ENCODE measurements around the gene BRD1. TPM values are rescaled to one million over a fixed set of nuclear protein-coding genes. Genes with fewer than 3 reads are reported as not detected.

Gene BRD1
- total RNA-seq, 1 experiment from 2014 or later = 51.2 TPM

DNA sequence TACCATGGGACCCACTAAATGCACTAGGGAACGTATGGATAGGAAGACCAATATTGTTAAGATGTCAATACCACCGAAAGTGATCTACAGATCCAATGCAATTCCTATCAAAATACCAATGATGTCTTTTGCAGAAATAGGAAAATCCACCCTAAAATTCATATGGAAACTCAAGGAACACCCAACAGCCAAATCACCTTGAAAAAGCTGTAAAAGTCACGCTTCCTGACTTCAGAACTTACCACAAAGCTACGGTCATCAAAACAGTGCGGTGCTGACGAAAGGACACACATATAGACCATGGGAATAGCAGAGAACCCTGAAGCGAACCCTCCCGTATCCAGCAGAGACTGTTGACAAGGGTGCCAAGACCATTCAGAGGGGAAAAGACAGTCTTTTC lies 20.5 kb downstream of the BRD1 start:
- CTCF ChIA-PET = no interaction called here
- POLR2A ChIA-PET (ENCODE audit: low non-redundant PET) = no interaction called here

DNA sequence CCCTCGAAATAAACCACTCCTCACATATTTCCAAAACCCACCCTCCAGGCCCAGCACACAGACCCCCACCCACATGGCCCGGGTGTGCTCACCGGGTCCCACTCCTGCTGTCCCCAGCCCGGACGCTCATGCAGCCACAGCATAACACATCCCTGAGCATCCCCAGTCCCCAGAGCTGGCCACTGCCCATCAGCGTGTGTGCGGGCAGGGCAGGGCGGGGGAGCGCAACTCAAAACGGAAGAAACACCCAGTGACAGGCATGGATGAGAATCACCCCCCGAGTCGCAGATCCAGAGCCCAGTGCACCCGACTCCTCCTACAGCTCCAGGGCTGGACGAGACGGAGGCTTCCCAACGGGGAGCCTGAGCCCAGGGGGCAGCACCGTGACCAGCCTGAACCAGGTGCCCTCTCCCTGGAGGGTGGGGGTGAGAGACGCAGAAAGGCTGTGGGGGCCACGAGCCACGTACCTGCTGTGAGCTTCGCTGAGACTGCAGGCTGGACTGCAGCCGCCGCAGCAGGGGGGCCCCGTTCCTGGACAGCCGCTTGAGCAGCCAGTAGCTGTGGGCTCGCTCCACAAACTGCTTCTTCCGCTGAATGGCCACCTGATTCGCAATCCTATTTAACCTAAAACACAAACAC lies 23.8 kb downstream of the BRD1 start:
- no peaks in the 10 kb centered on the region for H3K4me1 ChIP-seq (ENCODE audit: insufficient read depth, low read length, poor library complexity, severe bottlenecking)
- no peak for DNase-seq (ENCODE audit: low spot score)
- no TSS peak for BruUV-seq (replicated peaks)
- no peaks in the 10 kb centered on the region for H3K27me3 ChIP-seq (replicated peaks; ENCODE audit: insufficient read depth, low read depth, low read length, poor library complexity)
- H3K36me3 ChIP-seq (ENCODE audit: insufficient read depth, low read length, poor library complexity, severe bottlenecking) = peaks cover 34% of the 10 kb centered on the region
- POLR2A ChIA-PET (ENCODE audit: low non-redundant PET) = no interaction called here
- CTCF ChIA-PET = no interaction called here
- no peak overlapping the region for H3K27ac ChIP-seq (ENCODE audit: low read depth, low read length, poor library complexity, severe bottlenecking)
- no peak overlapping the region for H3K4me3 ChIP-seq (ENCODE audit: low read depth, low read length, poor library complexity, severe bottlenecking)
- intact Hi-C loops (cut with micrococcal nuclease; ENCODE audit: unreplicated experiment) = no loop called here
- no peaks in the 10 kb centered on the region for H3K9me3 ChIP-seq (ENCODE audit: low read depth, low read length, poor library complexity, severe bottlenecking)
- TF ChIP-seq, protein P1, sequence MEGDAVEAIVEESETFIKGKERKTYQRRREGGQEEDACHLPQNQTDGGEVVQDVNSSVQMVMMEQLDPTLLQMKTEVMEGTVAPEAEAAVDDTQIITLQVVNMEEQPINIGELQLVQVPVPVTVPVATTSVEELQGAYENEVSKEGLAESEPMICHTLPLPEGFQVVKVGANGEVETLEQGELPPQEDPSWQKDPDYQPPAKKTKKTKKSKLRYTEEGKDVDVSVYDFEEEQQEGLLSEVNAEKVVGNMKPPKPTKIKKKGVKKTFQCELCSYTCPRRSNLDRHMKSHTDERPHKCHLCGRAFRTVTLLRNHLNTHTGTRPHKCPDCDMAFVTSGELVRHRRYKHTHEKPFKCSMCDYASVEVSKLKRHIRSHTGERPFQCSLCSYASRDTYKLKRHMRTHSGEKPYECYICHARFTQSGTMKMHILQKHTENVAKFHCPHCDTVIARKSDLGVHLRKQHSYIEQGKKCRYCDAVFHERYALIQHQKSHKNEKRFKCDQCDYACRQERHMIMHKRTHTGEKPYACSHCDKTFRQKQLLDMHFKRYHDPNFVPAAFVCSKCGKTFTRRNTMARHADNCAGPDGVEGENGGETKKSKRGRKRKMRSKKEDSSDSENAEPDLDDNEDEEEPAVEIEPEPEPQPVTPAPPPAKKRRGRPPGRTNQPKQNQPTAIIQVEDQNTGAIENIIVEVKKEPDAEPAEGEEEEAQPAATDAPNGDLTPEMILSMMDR (conservative IDR thresholded peaks at IDR 0.05; ENCODE audit: low read depth, low read length) = no peak
- no peak for TF ChIP-seq EZH2 (IDR thresholded peaks at IDR 0.05; ENCODE audit: borderline replicate concordance, low read depth, low read length, poor library complexity, severe bottlenecking)

More for the DNA sequence above, 20.5 kb downstream of the BRD1 start:
- BruUV-seq (replicated peaks) = no TSS peak
- H3K27ac ChIP-seq (ENCODE audit: low read depth, low read length, poor library complexity, severe bottlenecking) = no peak overlapping the region
- peaks cover 31% of the 10 kb centered on the region for H3K36me3 ChIP-seq (ENCODE audit: insufficient read depth, low read length, poor library complexity, severe bottlenecking)
- TF ChIP-seq, protein P1 (conservative IDR thresholded peaks at IDR 0.05; ENCODE audit: low read depth, low read length) = no peak
- no peak for TF ChIP-seq EZH2 (IDR thresholded peaks at IDR 0.05; ENCODE audit: borderline replicate concordance, low read depth, low read length, poor library complexity, severe bottlenecking)
- H3K9me3 ChIP-seq (ENCODE audit: low read depth, low read length, poor library complexity, severe bottlenecking) = no peaks in the 10 kb centered on the region
- no peak for DNase-seq (ENCODE audit: low spot score)
- H3K4me3 ChIP-seq (ENCODE audit: low read depth, low read length, poor library complexity, severe bottlenecking) = no peak overlapping the region
- no peaks in the 10 kb centered on the region for H3K4me1 ChIP-seq (ENCODE audit: insufficient read depth, low read length, poor library complexity, severe bottlenecking)
- intact Hi-C loops (cut with micrococcal nuclease; ENCODE audit: unreplicated experiment) = no loop called here
- no peaks in the 10 kb centered on the region for H3K27me3 ChIP-seq (replicated peaks; ENCODE audit: insufficient read depth, low read depth, low read length, poor library complexity)

DNA sequence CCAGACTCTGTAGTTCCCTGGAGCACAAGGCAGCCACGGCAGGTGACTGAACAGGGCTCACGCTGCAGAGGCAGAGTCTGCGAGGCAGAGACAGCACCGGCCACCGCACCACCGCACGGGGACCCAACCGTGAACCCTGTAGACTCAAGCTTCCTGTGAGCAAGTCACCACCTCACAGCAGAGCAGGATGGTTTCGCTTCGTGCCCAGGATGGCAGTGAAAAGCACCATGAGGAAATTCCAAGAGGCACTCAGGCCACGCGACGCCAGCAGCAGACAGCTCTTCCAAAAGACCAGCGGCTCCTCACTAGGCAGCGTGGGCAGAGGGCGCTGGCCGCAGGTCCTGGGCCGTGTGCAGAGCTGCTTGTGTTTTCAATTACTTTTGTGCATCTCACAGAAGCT lies 24.5 kb downstream of the BRD1 start:
- Histone ChIP-seq H3K27ac (ENCODE audit: low read depth, low read length, poor library complexity, severe bottlenecking) (no peak overlapping the region), H3K9me3 (ENCODE audit: low read depth, low read length, poor library complexity, severe bottlenecking) (no peaks in the 10 kb centered on the region), H3K4me1 (ENCODE audit: insufficient read depth, low read length, poor library complexity, severe bottlenecking) (no peaks in the 10 kb centered on the region), H3K27me3 (replicated peaks; ENCODE audit: insufficient read depth, low read depth, low read length, poor library complexity) (no peaks in the 10 kb centered on the region), H3K4me3 (ENCODE audit: low read depth, low read length, poor library complexity, severe bottlenecking) (no peak overlapping the region), H3K36me3 (ENCODE audit: insufficient read depth, low read length, poor library complexity, severe bottlenecking) (peaks cover 39% of the 10 kb centered on the region)
- TF ChIP-seq, protein P1 (conservative IDR thresholded peaks at IDR 0.05; ENCODE audit: low read depth, low read length) = no peak
- TF ChIP-seq EZH2 (IDR thresholded peaks at IDR 0.05; ENCODE audit: borderline replicate concordance, low read depth, low read length, poor library complexity, severe bottlenecking) = no peak
- DNase-seq (ENCODE audit: low spot score) = no peak
- ChIA-PET POLR2A (ENCODE audit: low non-redundant PET) (no interaction called here), CTCF (no interaction called here)
- BruUV-seq (replicated peaks) = no TSS peak
- intact Hi-C loops (cut with micrococcal nuclease; ENCODE audit: unreplicated experiment) = no loop called here

Measured in A673 (cell line).